ENCODE measurements around the gene GPC6.

GPC6 gene

GRCh38 chr13:93769607-93770006, 543.0 kb downstream of the GPC6 start:
- H3K9me3 ChIP-seq (ENCODE audit: severe bottlenecking): no peaks in the 10 kb centered on the region

GRCh38 chr13:93771227-93771626, 544.6 kb downstream of the GPC6 start:
- no peak for DNase-seq (ENCODE audit: low spot score)
- H3K4me1 ChIP-seq (ENCODE audit: insufficient read depth, poor library complexity, severe bottlenecking): peaks cover 12% of the 10 kb centered on the region
- H3K27me3 ChIP-seq (ENCODE audit: insufficient read depth, poor library complexity, severe bottlenecking): no peaks in the 10 kb centered on the region
- TF ChIP-seq CTCF (IDR thresholded peaks at IDR 0.05; ENCODE audit: poor library complexity, severe bottlenecking): no peak
- no peak for ATAC-seq (ENCODE audit: low read depth)
- no peak overlapping the region for H3K27ac ChIP-seq (ENCODE audit: poor library complexity, severe bottlenecking)
- H3K4me3 ChIP-seq (ENCODE audit: severe bottlenecking): no peak overlapping the region
- H3K9me3 ChIP-seq (ENCODE audit: severe bottlenecking): no peaks in the 10 kb centered on the region
- no peaks in the 10 kb centered on the region for H3K36me3 ChIP-seq (ENCODE audit: low read depth)

More at GRCh38 chr13:93769607-93770006, 543.0 kb downstream of the GPC6 start:
- no peak for TF ChIP-seq CTCF (IDR thresholded peaks at IDR 0.05; ENCODE audit: poor library complexity, severe bottlenecking)
- Histone ChIP-seq H3K27ac (ENCODE audit: poor library complexity, severe bottlenecking) (no peak overlapping the region), H3K27me3 (ENCODE audit: insufficient read depth, poor library complexity, severe bottlenecking) (no peaks in the 10 kb centered on the region), H3K4me1 (ENCODE audit: insufficient read depth, poor library complexity, severe bottlenecking) (peaks cover 5% of the 10 kb centered on the region), H3K36me3 (ENCODE audit: low read depth) (no peaks in the 10 kb centered on the region), H3K4me3 (ENCODE audit: severe bottlenecking) (no peak overlapping the region)
- no peak for DNase-seq (ENCODE audit: low spot score)
- peak; percentile 53; the same call in 2 of the 3 replicates for ATAC-seq (ENCODE audit: low read depth)

GRCh38 chr13:93771782-93772181, 545.2 kb downstream of the GPC6 start:
- DNase-seq (ENCODE audit: low spot score) (no peak), ATAC-seq (ENCODE audit: low read depth) (peak; percentile 60; the same call in 2 of the 3 replicates)
- Histone ChIP-seq H3K27ac (ENCODE audit: poor library complexity, severe bottlenecking) (no peak overlapping the region), H3K4me3 (ENCODE audit: severe bottlenecking) (no peak overlapping the region), H3K36me3 (ENCODE audit: low read depth) (no peaks in the 10 kb centered on the region), H3K27me3 (ENCODE audit: insufficient read depth, poor library complexity, severe bottlenecking) (no peaks in the 10 kb centered on the region), H3K4me1 (ENCODE audit: insufficient read depth, poor library complexity, severe bottlenecking) (peaks cover 13% of the 10 kb centered on the region), H3K9me3 (ENCODE audit: severe bottlenecking) (no peaks in the 10 kb centered on the region)
- no peak for TF ChIP-seq CTCF (IDR thresholded peaks at IDR 0.05; ENCODE audit: poor library complexity, severe bottlenecking)

- Histone ChIP-seq H3K36me3 (ENCODE audit: low read depth) (no peaks in the 10 kb centered on the region), H3K4me1 (ENCODE audit: insufficient read depth, poor library complexity, severe bottlenecking) (peaks cover 13% of the 10 kb centered on the region), H3K9me3 (ENCODE audit: severe bottlenecking) (no peaks in the 10 kb centered on the region), H3K27ac (ENCODE audit: poor library complexity, severe bottlenecking) (no peak overlapping the region), H3K4me3 (ENCODE audit: severe bottlenecking) (no peak overlapping the region), H3K27me3 (ENCODE audit: insufficient read depth, poor library complexity, severe bottlenecking) (no peaks in the 10 kb centered on the region)
- ATAC-seq (ENCODE audit: low read depth): no peak
- no peak for TF ChIP-seq CTCF (IDR thresholded peaks at IDR 0.05; ENCODE audit: poor library complexity, severe bottlenecking)
- no peak for DNase-seq (ENCODE audit: low spot score)
These were observed 547.9 kb downstream of the GPC6 start for GRCh38 chr13:93774506-93774905.

GRCh38 chr13:93775027-93775426, 548.4 kb downstream of the GPC6 start:
- ATAC-seq (ENCODE audit: low read depth): no peak
- Histone ChIP-seq H3K4me1 (ENCODE audit: insufficient read depth, poor library complexity, severe bottlenecking) (peaks cover 9% of the 10 kb centered on the region), H3K9me3 (ENCODE audit: severe bottlenecking) (no peaks in the 10 kb centered on the region), H3K27me3 (ENCODE audit: insufficient read depth, poor library complexity, severe bottlenecking) (no peaks in the 10 kb centered on the region), H3K36me3 (ENCODE audit: low read depth) (no peaks in the 10 kb centered on the region), H3K4me3 (ENCODE audit: severe bottlenecking) (no peak overlapping the region), H3K27ac (ENCODE audit: poor library complexity, severe bottlenecking) (peak overlapping the region; percentile 36)
- DNase-seq (ENCODE audit: low spot score): no peak
- TF ChIP-seq CTCF (IDR thresholded peaks at IDR 0.05; ENCODE audit: poor library complexity, severe bottlenecking): no peak
